Stimulated activated CD8-positive, alpha-beta memory T cell treated with anti-CD3 and anti-CD28 coated beads, Interleukin-12 subunit alpha, Interleukin-12 subunit beta, amount 100 ng/mL, for 24 hours (primary cell): ENCODE data around the gene HES3.

Source experiments
- DNase-seq: peaks from one replicate; pipeline ENCODE4 v3.0.0-alpha.2; 2020; ENCODE audit errors: extremely low read depth

Gene HES3

GRCh38 chr1:6243993-6244392, at the start of gene HES3:
Gene HES3, plus strand, starts transcription at chr1:6244179. Its CDS starts 187 bp downstream, at chr1:6244366.
- DNase-seq = no peak

GRCh38 chr1:6197746-6198427, 46.1 kb upstream of the HES3 start:
- DNase-seq = no peak

- DNase-seq = no peak
Measured at GRCh38 chr1:6198646-6199297, 45.2 kb upstream of the HES3 start.

GRCh38 chr1:6199298-6200187, 44.4 kb upstream of the HES3 start, which contains the start of gene RPL22:
Gene RPL22, minus strand, starts transcription at chr1:6199595. Its CDS starts 22 bp downstream, at chr1:6199573.
- peak; percentile 93 for DNase-seq

- DNase-seq = no peak
Measured at GRCh38 chr1:6200188-6200809, 43.7 kb upstream of the HES3 start.

- DNase-seq = no peak
Measured at GRCh38 chr1:6202256-6202655, 41.7 kb upstream of the HES3 start.

GRCh38 chr1:6205849-6206519, 38.0 kb upstream of the HES3 start, which contains the start of gene RNF207:
Gene RNF207, plus strand, starts transcription at chr1:6206119. Its CDS starts 417 bp downstream, at chr1:6206536.
- peak; percentile 47 for DNase-seq

GRCh38 chr1:6206520-6206855, 37.5 kb upstream of the HES3 start:
- DNase-seq = no peak

- DNase-seq = no peak
Measured at GRCh38 chr1:6207075-6207885, 36.7 kb upstream of the HES3 start.

- DNase-seq = no peak
Measured at GRCh38 chr1:6207921-6208320, 36.1 kb upstream of the HES3 start.

GRCh38 chr1:6208723-6209660, 35.0 kb upstream of the HES3 start:
- DNase-seq = no peak

- DNase-seq = no peak
Measured at GRCh38 chr1:6209661-6210580, 34.1 kb upstream of the HES3 start.

- no peak for DNase-seq
Measured at GRCh38 chr1:6210591-6211355, 33.2 kb upstream of the HES3 start.

GRCh38 chr1:6211731-6212130, 32.2 kb upstream of the HES3 start:
- no peak for DNase-seq

- no peak for DNase-seq
Measured at GRCh38 chr1:6212193-6212959, 31.6 kb upstream of the HES3 start.

GRCh38 chr1:6218375-6219164, 25.4 kb upstream of the HES3 start:
- DNase-seq = no peak
